ENCODE results near the gene KDELR3.

Gene KDELR3

GRCh38 chr22:38506118-38506962 lies 38.4 kb downstream of the KDELR3 start, which contains the start of gene DDX17:
Gene DDX17, minus strand, starts transcription at chr22:38506311.
- in situ Hi-C loops (cut with HindIII; ENCODE audit: low sequenced_read_pairs): no loop called here

DNA sequence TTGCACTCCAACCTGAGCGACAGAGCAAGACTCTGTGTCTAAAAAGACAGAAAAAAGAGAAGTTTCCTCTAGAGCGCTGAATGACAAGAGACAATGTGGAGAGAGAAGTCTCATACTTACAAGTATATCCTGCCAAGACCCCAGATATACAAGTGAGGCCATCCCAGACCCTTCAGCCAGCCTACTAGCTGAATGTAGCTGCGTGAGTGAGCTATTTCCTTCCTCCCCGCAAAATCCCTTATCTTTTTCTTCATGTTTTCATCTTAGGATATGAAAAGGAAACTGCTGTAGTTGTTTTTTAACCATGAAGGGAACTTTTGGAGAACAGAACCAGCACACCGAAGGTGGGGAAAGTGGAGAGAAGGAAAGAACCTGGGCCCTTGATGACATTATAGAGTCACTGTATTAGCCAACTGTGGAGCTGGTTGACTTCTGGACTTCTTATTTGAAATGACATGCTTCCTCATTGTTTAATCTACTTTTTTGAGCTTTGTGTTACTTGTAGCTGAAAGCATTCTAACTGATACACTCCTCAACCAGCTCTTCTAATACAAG lies 42.6 kb downstream of the KDELR3 start:
- in situ Hi-C loops (cut with HindIII; ENCODE audit: low sequenced_read_pairs): no loop called here

DNA sequence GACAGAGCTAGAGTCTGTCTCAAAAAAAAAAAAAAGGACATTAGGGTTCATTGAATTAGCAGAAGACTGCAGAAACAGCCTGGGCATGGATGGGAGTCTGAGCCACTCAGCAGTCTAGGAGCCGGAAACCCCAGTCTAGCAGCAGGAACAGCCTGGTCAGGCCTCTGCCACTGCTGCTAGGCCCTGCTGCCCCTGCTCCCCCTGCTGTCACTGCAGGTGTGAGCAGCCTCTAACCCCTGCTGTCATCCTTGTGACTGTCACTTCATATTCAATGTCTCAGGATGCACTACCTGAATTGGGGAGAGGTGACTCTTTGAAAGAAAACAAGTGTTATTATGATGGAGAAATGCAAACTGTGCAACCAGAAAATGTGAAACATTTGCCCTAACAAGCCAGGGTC lies 45.2 kb downstream of the KDELR3 start:
- in situ Hi-C loops (cut with HindIII; ENCODE audit: low sequenced_read_pairs): no loop called here

DNA sequence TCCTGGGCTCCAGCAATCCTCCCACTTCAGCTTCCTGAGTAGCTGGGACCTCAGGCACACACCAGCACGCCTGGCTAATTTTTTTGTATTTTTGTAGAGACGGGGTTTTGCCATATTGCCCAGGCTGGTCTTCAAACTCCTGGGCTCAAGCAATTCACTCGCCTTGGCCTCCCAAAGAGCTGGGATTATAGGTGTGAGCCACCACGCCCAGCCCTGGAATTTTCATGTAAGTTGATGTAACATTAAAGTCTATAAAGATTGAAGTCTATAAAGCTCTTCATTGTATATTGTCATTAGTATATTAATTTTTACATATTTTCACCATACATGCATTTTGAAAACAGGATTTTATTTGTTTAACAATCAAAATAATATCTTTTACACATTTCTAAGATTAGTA lies 50.7 kb downstream of the KDELR3 start:
- in situ Hi-C loops (cut with HindIII; ENCODE audit: low sequenced_read_pairs): no loop called here

DNA sequence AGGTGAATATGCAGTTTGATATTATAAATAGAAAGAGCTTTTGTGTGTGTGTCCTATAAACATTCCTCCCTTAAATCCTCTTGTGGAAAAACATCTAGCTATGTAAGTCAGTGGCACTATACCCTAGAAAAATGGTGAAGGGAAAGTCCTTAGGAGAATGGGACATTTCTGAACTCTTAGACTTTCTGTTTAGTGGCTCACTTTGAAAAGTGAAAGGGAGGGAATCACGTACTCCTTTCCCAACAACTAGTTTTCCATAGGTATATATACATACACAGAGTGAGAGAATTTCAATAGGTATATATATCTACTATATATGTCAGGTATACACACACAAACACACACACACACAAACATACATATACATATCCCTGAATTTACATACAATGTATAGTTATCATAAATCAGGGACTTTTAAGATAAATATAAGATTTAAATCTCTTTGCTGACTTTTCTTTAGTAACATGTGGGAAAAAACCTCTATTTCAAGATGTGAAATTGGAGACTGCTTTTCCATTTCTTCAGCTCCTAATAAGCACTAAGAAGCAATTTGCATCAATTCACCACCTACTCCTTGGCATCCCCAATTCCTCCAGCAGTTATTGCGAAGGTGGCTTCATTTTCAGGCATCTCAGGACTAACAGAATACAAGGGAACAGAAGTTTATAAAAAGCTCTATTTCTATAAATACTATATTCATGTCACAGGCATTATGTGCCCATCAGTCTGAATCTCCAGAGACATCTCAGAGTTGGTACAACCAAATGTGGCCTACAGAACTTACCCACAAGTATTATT lies 51.8 kb downstream of the KDELR3 start:
- in situ Hi-C loops (cut with HindIII; ENCODE audit: low sequenced_read_pairs): no loop called here

- in situ Hi-C loops (cut with HindIII; ENCODE audit: low sequenced_read_pairs): no loop called here
Measured at GRCh38 chr22:38523029-38523428, 55.1 kb downstream of the KDELR3 start.

- in situ Hi-C loops (cut with HindIII; ENCODE audit: low sequenced_read_pairs): no loop called here
Measured at GRCh38 chr22:38523479-38523878, 55.6 kb downstream of the KDELR3 start.

DNA sequence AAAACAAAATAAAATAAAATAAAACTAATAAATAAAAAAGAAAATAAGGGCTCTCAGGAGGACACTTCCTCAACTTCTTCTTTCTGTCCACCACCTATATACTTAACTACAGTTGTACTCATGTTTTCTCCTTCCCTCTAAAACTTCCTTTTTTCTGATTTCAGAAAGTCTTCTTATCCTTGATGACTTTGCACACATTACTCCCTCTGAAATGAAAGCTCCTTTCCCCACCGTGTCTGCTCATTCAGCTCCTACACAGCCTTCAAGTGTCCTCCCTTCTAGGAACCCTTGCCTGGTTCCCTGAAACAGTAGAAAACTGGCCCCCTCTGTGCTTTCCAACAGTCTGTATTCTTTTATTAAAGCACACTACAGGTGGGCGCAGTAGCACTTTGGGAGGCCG lies 56.5 kb downstream of the KDELR3 start:
- in situ Hi-C loops (cut with HindIII; ENCODE audit: low sequenced_read_pairs): no loop called here

GRCh38 chr22:38531251-38531938 lies 63.5 kb downstream of the KDELR3 start:
- in situ Hi-C loops (cut with HindIII; ENCODE audit: low sequenced_read_pairs): no loop called here
